Smooth muscle cell (in vitro differentiated cells): ENCODE data around the gene LIMA1. TPM values are rescaled to one million over a fixed set of nuclear protein-coding genes. Genes with fewer than 3 reads are reported as not detected.

Experiments used
- DNase-seq: peaks from one replicate; lab custom pipeline; 2025; ENCODE audit not compliant: unreplicated experiment; lab: John Stamatoyannopoulos, UW
- H2AFZ ChIP-seq: fragments of 200-600 bp; sonication (generic); 2 replicates; pipeline ENCODE4 v1.6.0; 2016; ENCODE audit warnings: antibody characterized with exemption, low read depth, mild to moderate bottlenecking
- H3F3A ChIP-seq: fragments of 200-600 bp; sonication (generic); 2 replicates; pipeline ENCODE4 v1.6.0; 2017; ENCODE audit warnings: antibody characterized with exemption, low read depth
- H3K27ac ChIP-seq: fragments of 200-600 bp; sonication (generic); 2 replicates; pipeline ENCODE4 v1.5.1; 2016; ENCODE audit warnings: low read depth, mild to moderate bottlenecking
- H3K27me3 ChIP-seq: fragments of 200-600 bp; sonication (generic); 2 replicates; pipeline ENCODE4 v1.6.1; 2016; ENCODE audit warnings: low read depth, mild to moderate bottlenecking
- H3K36me3 ChIP-seq: fragments of 200-600 bp; sonication (generic); 2 replicates; pipeline ENCODE4 v1.5.1; 2016; ENCODE audit warnings: low read depth
- H3K4me1 ChIP-seq: fragments of 200-600 bp; sonication (generic); 2 replicates; pipeline ENCODE4 v1.5.1; 2016; ENCODE audit warnings: low read depth
- H3K4me2 ChIP-seq: fragments of 200-600 bp; sonication (generic); 2 replicates; pipeline ENCODE4 v1.6.0; 2016; ENCODE audit warnings: mild to moderate bottlenecking
- H3K4me3 ChIP-seq: fragments of 200-600 bp; sonication (generic); 2 replicates; pipeline ENCODE4 v1.5.1; 2016; ENCODE audit warnings: mild to moderate bottlenecking
- H3K79me2 ChIP-seq: fragments of 200-600 bp; sonication (generic); 2 replicates; pipeline ENCODE4 v1.6.0; 2016; ENCODE audit warnings: low read depth, mild to moderate bottlenecking
- H3K9ac ChIP-seq: fragments of 200-600 bp; sonication (generic); 2 replicates; pipeline ENCODE4 v1.6.0; 2016; ENCODE audit warnings: low read depth
- H3K9me3 ChIP-seq: fragments of 200-600 bp; sonication (generic); replicated peaks from 2 replicates; pipeline ENCODE4 v1.5.1; 2016; ENCODE audit warnings: low read depth
- H4K20me1 ChIP-seq: fragments of 200-600 bp; sonication (generic); 2 replicates; pipeline ENCODE4 v1.6.0; 2016; ENCODE audit warnings: low read depth
- WGBS: methylation state at CpG from one replicate; pipeline ENCODE4 v1.1.7; 2016; ENCODE audit warnings: low lambda C conversion rate; 5-methylcytosine and 5-hydroxymethylcytosine counted together
- polyA plus RNA-seq: library from polyadenylated mRNA; unstranded; fragments of >200 nt; fragmentation: Nextera tagmentation; extraction: Ambion mirVana; gene quantifications from 2 replicates; pipeline ENCODE4 v1.2.1, GENCODE V29; 2016
- total RNA-seq: library from RNA; depleted of rRNA; stranded (reverse); fragments of >200 nt; gene quantifications from 2 replicates; pipeline ENCODE4 v1.2.3, GENCODE V29; 2014
- TF ChIP-seq, protein P1 (sequence below): fragments of 200-600 bp; sonication (generic); IDR thresholded peaks from 2 replicates; pipeline ENCODE4 v1.5.1; 2017; ENCODE audit warnings: borderline replicate concordance, mild to moderate bottlenecking, antibody characterized with exemption; ENCODE audit not compliant: insufficient read depth, poor library complexity, severe bottlenecking

LIMA1 gene
- total and polyA plus RNA-seq, 2 experiments from 2014 or later, result 39.6 to 154 TPM

DNA sequence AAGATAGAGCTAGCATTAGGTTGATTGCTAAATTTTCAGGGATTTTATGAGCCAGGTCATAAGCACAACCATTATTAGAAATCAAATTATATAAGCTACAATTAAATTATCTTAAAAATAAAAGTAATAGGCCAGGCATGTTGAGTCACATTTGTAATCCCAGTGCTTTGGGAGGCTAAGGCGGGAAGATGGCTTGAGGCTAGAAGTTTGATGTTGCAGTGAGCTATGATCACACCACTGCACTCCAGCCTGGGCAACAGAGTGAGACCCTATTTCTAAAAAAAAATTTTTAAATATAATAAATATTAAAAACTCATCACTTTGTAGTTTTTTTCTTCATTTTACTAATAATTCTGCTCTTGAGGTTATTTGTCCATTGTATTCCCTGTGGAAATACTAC is 1.9 kb upstream of the LIMA1 start:
- Histone ChIP-seq H2AFZ (no peak overlapping the region), H3K4me2 (no peak overlapping the region), H4K20me1 (no peaks in the 10 kb centered on the region), H3K9me3 (no peaks in the 10 kb centered on the region), H3K27ac (no peak overlapping the region), H3K27me3 (no peaks in the 10 kb centered on the region), H3K79me2 (no peaks in the 10 kb centered on the region), H3F3A (no peaks in the 10 kb centered on the region), H3K36me3 (no peaks in the 10 kb centered on the region), H3K4me3 (no peak overlapping the region), H3K4me1 (peaks cover 8% of the 10 kb centered on the region), H3K9ac (no peak overlapping the region)
- TF ChIP-seq, protein P1, sequence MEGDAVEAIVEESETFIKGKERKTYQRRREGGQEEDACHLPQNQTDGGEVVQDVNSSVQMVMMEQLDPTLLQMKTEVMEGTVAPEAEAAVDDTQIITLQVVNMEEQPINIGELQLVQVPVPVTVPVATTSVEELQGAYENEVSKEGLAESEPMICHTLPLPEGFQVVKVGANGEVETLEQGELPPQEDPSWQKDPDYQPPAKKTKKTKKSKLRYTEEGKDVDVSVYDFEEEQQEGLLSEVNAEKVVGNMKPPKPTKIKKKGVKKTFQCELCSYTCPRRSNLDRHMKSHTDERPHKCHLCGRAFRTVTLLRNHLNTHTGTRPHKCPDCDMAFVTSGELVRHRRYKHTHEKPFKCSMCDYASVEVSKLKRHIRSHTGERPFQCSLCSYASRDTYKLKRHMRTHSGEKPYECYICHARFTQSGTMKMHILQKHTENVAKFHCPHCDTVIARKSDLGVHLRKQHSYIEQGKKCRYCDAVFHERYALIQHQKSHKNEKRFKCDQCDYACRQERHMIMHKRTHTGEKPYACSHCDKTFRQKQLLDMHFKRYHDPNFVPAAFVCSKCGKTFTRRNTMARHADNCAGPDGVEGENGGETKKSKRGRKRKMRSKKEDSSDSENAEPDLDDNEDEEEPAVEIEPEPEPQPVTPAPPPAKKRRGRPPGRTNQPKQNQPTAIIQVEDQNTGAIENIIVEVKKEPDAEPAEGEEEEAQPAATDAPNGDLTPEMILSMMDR, result no peak
- no peak for DNase-seq
- 96% methylated on average over 1 of the region's 1 CpG for WGBS

DNA sequence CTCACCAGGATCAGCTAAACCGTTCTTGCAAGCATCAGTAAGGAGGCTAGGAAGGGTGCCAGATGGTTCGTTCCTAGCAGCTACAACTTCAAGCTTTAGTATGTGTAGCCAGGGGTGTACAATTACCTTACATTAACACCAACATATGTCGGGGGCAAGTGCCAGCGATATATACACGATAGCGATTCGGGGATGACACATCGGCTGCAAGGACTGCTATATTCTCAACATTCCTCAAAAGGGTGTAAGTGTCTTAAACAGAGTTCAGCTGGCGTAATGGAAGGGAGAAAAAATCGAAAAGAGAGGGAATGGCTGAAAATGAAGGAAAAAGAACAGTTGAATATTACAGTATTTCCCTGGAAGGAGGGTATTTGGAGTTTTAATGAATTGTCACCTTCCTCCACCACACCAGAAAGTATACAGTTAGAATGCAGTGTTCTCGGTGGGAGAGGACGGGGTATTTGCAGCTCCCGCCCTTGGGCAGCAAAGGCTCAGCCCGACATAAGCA is 545 bp downstream of the LIMA1 start:
- Histone ChIP-seq H3F3A (no peaks in the 10 kb centered on the region), H3K4me3 (peak overlapping the region; percentile 75), H3K4me1 (peaks cover 8% of the 10 kb centered on the region), H3K9ac (no peak overlapping the region), H3K79me2 (peaks cover 8% of the 10 kb centered on the region), H3K27me3 (no peaks in the 10 kb centered on the region), H3K9me3 (no peaks in the 10 kb centered on the region), H3K4me2 (peak overlapping the region; percentile 84), H4K20me1 (no peaks in the 10 kb centered on the region), H3K36me3 (no peaks in the 10 kb centered on the region), H2AFZ (peak overlapping the region; percentile 85), H3K27ac (no peak overlapping the region)
- TF ChIP-seq, protein P1, result no peak
- DNase-seq, result no peak
- WGBS, result 50% methylated on average over 12 of the region's 14 CpGs

DNA sequence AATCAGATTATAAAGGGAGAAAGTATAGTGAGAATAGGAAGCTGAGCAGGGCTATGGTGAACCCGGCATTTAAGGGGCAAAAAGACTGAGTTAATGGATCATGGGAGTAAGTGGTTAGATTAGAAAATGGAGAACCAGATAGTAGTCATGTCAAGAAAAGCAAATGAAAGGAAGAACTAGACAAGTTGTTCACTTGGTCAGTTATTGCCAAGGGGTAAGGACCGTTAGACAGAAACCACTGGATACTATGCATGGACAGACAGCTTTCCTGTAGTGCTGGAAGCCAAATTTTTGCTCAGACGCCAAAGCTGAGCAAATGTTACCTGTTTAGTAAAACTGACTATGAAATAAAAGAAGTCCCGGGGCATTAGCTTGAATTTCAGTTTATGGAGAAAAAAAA is 3.8 kb downstream of the LIMA1 start:
- H2AFZ ChIP-seq, result no peak overlapping the region
- H4K20me1 ChIP-seq, result no peaks in the 10 kb centered on the region
- no peak overlapping the region for H3K27ac ChIP-seq
- TF ChIP-seq, protein P1, result no peak
- no peaks in the 10 kb centered on the region for H3F3A ChIP-seq
- no peak overlapping the region for H3K9ac ChIP-seq
- peaks cover 8% of the 10 kb centered on the region for H3K4me1 ChIP-seq
- H3K4me2 ChIP-seq, result no peak overlapping the region
- no peaks in the 10 kb centered on the region for H3K36me3 ChIP-seq
- peaks cover 8% of the 10 kb centered on the region for H3K79me2 ChIP-seq
- WGBS, result 92% methylated on average over 4 of the region's 4 CpGs
- DNase-seq, result no peak
- no peaks in the 10 kb centered on the region for H3K27me3 ChIP-seq
- H3K9me3 ChIP-seq, result no peaks in the 10 kb centered on the region
- H3K4me3 ChIP-seq, result no peak overlapping the region

DNA sequence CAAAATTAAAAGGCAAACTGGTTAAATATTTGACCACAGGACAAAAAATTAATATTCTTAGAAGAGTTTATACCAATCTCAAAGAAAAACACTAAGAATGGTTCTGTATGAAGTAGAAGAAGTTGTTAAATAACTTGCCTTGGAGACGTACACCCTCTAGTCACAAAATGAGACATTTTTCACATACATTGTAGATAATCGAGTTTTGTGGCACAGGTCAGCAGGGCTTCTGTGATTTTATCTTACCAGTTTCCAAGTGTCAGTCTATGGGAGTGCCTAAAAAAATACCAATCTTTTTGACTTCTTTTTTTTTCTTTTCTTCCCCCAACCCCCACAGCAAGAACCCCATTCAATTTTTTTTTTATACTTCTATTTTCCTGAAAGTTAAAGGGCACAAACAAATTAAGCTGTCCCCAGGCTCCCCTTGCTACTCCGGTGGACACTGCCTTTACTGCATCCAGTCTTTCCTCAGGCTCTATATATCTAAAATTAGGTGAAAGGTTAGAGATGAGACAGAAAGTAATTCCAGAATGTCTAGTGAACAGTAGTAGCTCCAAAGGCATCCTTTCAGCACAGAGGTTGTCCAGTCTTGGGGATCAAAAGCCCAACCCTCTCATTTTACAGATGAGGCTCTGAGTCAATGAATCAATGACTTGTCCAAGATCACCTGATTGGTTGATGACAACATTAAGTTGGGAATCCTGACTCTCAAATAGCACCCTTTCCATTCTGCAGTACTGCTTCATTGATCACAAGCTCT is 6.2 kb downstream of the LIMA1 start:
- no peak overlapping the region for H3K27ac ChIP-seq
- TF ChIP-seq, protein P1, result no peak
- no peak overlapping the region for H3K9ac ChIP-seq
- no peaks in the 10 kb centered on the region for H3F3A ChIP-seq
- H2AFZ ChIP-seq, result no peak overlapping the region
- H3K27me3 ChIP-seq, result no peaks in the 10 kb centered on the region
- no peak overlapping the region for H3K4me2 ChIP-seq
- no peaks in the 10 kb centered on the region for H3K4me1 ChIP-seq
- 78% methylated on average over 3 of the region's 3 CpGs for WGBS
- no peak for DNase-seq
- H3K36me3 ChIP-seq, result no peaks in the 10 kb centered on the region
- H3K4me3 ChIP-seq, result no peak overlapping the region
- H4K20me1 ChIP-seq, result no peaks in the 10 kb centered on the region
- H3K79me2 ChIP-seq, result peaks cover 8% of the 10 kb centered on the region
- no peaks in the 10 kb centered on the region for H3K9me3 ChIP-seq
